ENCODE data around the gene MRAS. TPM values are rescaled to one million over a fixed set of nuclear protein-coding genes. Genes with fewer than 3 reads are reported as not detected.
A peak's percentile ranks its signal among the peaks of the same experiment; 100 is the strongest.

MRAS gene
- total RNA-seq, 1 donor from 2014 or later, result 40.1 TPM

DNA sequence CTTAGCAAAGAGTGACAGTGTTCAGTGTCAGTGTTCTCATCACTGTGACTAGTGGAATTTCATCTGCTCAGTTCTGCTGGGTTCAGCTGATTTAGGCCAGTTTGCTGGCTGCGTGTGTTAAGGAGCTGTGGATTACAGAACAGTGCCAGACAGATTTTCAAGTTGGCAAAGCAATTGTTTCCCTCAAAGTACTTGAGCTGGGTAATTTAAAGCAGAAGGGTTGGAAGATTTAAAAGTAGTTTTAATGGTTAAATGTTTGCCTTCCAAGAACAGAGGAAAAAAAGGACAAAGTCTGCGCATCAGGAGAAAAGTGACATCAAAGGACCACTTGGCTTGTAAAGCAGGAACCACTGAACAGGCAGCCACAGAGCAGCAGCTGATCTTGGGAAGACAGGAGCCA is 94.7 kb downstream of the MRAS start:
- Mint-ChIP-seq H3K4me3 (no peak overlapping the region), H3K4me1 (peaks cover 19% of the 10 kb centered on the region), H3K27ac (no peak overlapping the region), H3K9me3 (no peaks in the 10 kb centered on the region), H3K27me3 (ENCODE audit: low read depth) (peaks cover 6% of the 10 kb centered on the region), H3K36me3 (no peaks in the 10 kb centered on the region)
- no peak for DNase-seq (ENCODE audit: low spot score in 2 of 2, unreplicated experiment in 2 of 2)
- TF ChIP-seq, protein P1, sequence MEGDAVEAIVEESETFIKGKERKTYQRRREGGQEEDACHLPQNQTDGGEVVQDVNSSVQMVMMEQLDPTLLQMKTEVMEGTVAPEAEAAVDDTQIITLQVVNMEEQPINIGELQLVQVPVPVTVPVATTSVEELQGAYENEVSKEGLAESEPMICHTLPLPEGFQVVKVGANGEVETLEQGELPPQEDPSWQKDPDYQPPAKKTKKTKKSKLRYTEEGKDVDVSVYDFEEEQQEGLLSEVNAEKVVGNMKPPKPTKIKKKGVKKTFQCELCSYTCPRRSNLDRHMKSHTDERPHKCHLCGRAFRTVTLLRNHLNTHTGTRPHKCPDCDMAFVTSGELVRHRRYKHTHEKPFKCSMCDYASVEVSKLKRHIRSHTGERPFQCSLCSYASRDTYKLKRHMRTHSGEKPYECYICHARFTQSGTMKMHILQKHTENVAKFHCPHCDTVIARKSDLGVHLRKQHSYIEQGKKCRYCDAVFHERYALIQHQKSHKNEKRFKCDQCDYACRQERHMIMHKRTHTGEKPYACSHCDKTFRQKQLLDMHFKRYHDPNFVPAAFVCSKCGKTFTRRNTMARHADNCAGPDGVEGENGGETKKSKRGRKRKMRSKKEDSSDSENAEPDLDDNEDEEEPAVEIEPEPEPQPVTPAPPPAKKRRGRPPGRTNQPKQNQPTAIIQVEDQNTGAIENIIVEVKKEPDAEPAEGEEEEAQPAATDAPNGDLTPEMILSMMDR (IDR thresholded peaks at IDR 0.05; ENCODE audit: unreplicated experiment), result no peak

DNA sequence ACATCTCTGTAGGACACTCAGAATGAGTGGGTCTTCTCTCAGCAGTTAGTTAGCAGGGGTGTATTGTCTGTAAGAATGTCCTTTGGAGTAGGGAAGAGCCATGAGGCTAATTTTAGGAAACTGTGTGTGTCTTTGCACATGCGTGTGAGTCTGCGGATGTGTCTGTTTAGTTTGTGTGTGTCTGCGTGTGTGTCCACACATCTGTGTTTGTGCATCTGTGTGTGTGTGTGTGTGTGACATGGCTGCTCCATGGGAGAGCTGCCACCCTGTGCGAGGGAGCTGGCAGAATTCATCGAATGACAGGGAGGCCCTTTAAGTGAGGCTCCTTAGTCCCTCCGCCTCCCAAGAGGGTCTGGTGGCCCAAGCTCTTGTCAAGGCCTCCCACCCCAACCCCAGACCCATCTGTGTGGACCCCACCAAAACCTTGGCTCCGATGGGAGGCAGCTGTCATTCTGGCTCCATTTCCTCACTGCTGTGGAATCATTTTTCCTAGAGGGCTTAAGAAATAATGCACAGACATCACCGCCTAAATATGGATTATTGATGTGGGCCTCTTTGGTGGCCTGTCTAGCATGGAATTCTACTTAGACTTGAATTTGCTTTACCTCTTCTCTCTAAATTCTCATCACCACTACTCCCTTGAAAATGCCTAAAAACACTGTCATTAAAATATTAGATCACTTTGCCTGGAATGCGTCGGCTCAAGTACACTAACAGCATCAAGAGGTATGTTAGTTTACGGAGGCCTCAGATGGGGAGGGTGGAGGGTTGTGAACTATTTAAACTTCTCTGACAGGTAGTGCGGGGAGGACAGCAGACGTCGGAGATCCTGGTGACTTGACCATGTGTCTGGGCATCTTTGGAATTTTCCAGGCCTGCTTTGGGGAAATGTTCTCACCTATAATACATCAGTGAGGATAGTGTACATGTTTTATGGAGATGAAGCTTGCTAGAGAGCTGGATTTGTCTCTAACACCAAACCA is 95.4 kb downstream of the MRAS start:
- peak overlapping the region; percentile 48 for H3K27ac Mint-ChIP-seq
- no peaks in the 10 kb centered on the region for H3K9me3 Mint-ChIP-seq
- TF ChIP-seq, protein P1 (IDR thresholded peaks at IDR 0.05; ENCODE audit: unreplicated experiment), result no peak
- DNase-seq (ENCODE audit: low spot score in 2 of 2, unreplicated experiment in 2 of 2), result no peak
- H3K27me3 Mint-ChIP-seq (ENCODE audit: low read depth), result no peaks in the 10 kb centered on the region
- H3K4me1 Mint-ChIP-seq, result peaks cover 19% of the 10 kb centered on the region
- no peak overlapping the region for H3K4me3 Mint-ChIP-seq
- H3K36me3 Mint-ChIP-seq, result no peaks in the 10 kb centered on the region

DNA sequence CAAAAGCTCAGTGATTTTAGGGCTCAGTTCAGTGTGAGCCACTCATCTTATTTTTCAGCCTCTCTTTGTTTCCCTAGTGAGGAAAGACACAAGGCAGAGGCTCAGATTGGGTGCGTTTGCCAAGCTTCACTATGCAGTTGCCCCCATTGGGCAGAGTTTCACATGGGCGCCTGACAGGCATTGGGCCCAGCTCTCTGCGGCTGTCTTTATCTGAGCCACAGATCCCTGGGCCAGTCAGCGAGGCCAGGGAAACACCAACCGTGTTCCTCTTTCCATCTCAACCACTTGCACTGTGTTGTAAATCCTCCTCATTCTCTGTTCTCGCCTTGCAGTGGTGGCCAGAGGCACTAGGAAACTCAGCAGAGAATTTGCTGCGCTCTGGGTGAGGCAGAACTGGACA is 96.9 kb downstream of the MRAS start:
- H3K27me3 Mint-ChIP-seq (ENCODE audit: low read depth), result no peaks in the 10 kb centered on the region
- H3K4me3 Mint-ChIP-seq, result no peak overlapping the region
- no peaks in the 10 kb centered on the region for H3K9me3 Mint-ChIP-seq
- H3K27ac Mint-ChIP-seq, result no peak overlapping the region
- DNase-seq (ENCODE audit: low spot score in 2 of 2, unreplicated experiment in 2 of 2), result no peak
- H3K36me3 Mint-ChIP-seq, result no peaks in the 10 kb centered on the region
- peaks cover 19% of the 10 kb centered on the region for H3K4me1 Mint-ChIP-seq
- TF ChIP-seq, protein P1 (IDR thresholded peaks at IDR 0.05; ENCODE audit: unreplicated experiment), result no peak

GRCh38 chr3:138445654-138446053 is 97.3 kb downstream of the MRAS start:
- Mint-ChIP-seq H3K27me3 (ENCODE audit: low read depth) (no peaks in the 10 kb centered on the region), H3K4me3 (no peak overlapping the region), H3K27ac (no peak overlapping the region), H3K9me3 (no peaks in the 10 kb centered on the region), H3K36me3 (no peaks in the 10 kb centered on the region), H3K4me1 (peaks cover 19% of the 10 kb centered on the region)
- no peak for DNase-seq (ENCODE audit: low spot score in 2 of 2, unreplicated experiment in 2 of 2)
- TF ChIP-seq, protein P1 (IDR thresholded peaks at IDR 0.05; ENCODE audit: unreplicated experiment), result no peak

DNA sequence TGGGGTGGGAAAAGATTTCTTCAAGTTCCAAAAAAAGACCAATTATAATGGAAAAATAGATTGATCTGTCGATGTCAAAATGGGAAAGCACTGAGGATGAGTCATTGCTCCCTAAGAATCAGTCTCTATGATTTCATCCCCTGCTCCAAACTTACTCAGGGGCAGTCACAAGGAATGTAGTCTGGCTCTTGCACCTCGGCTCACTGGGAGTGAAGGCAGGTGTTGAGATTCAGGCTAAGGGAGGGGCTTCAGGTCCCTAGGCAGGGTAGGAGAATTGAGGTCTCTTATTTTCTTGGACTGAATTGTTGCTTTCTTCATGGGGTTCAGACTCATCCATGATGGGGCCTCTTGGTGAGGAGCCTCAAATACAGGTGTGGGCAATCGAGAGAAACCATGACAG is 100.3 kb downstream of the MRAS start:
- TF ChIP-seq, protein P1 (IDR thresholded peaks at IDR 0.05; ENCODE audit: unreplicated experiment), result no peak
- H3K9me3 Mint-ChIP-seq, result no peaks in the 10 kb centered on the region
- no peaks in the 10 kb centered on the region for H3K36me3 Mint-ChIP-seq
- peaks cover 6% of the 10 kb centered on the region for H3K4me1 Mint-ChIP-seq
- no peak overlapping the region for H3K4me3 Mint-ChIP-seq
- no peak overlapping the region for H3K27ac Mint-ChIP-seq
- DNase-seq (ENCODE audit: low spot score in 2 of 2, unreplicated experiment in 2 of 2), result no peak
- H3K27me3 Mint-ChIP-seq (ENCODE audit: low read depth), result no peaks in the 10 kb centered on the region

Data from mesothelial cell of epicardium (in vitro differentiated cells).